KMS-11 (cell line): ENCODE results near the gene LIN7B.
A peak's percentile ranks its signal among the peaks of the same experiment; 100 is the strongest.

Source experiments
- H2AFZ ChIP-seq: fragments of 200-600 bp; sonication (generic); 2 replicates; pipeline ENCODE4 v1.6.1; 2016; ENCODE audit warnings: antibody characterized with exemption, mixed run types, low read depth
- H3K27ac ChIP-seq: fragments of 200-600 bp; sonication (generic); 2 replicates; pipeline ENCODE4 v1.6.1; 2016; ENCODE audit warnings: mild to moderate bottlenecking, mixed run types
- H3K27me3 ChIP-seq: fragments of 200-600 bp; sonication (generic); 2 replicates; pipeline ENCODE4 v1.6.1; 2017; ENCODE audit warnings: mild to moderate bottlenecking, low read depth, mixed run types, moderate library complexity; ENCODE audit not compliant: insufficient read depth
- H3K36me3 ChIP-seq: fragments of 200-600 bp; sonication (generic); 2 replicates; pipeline ENCODE4 v1.6.1; 2017; ENCODE audit warnings: mild to moderate bottlenecking, mixed run types; ENCODE audit not compliant: insufficient read depth
- H3K4me1 ChIP-seq: fragments of 200-600 bp; sonication (generic); 2 replicates; pipeline ENCODE4 v1.6.1; 2016; ENCODE audit warnings: mild to moderate bottlenecking, low read depth, mixed run types; ENCODE audit not compliant: poor library complexity, severe bottlenecking
- H3K4me2 ChIP-seq: fragments of 200-600 bp; sonication (generic); 2 replicates; pipeline ENCODE4 v1.7.0; 2016; ENCODE audit warnings: mild to moderate bottlenecking, mixed run types
- H3K4me3 ChIP-seq: fragments of 200-600 bp; sonication (generic); IDR thresholded peaks from 2 replicates; pipeline ENCODE4 v1.6.1; 2017; ENCODE audit warnings: low read depth, low read length, mixed read lengths; ENCODE audit not compliant: insufficient read depth
- H3K79me2 ChIP-seq: fragments of 200-600 bp; sonication (generic); 2 replicates; pipeline ENCODE4 v1.6.1; 2016; ENCODE audit warnings: low read depth, mixed run types; ENCODE audit not compliant: insufficient read depth
- H3K9ac ChIP-seq: fragments of 200-600 bp; sonication (generic); 2 replicates; pipeline ENCODE4 v1.6.1; 2016; ENCODE audit warnings: mild to moderate bottlenecking, mixed run types
- H4K20me1 ChIP-seq: fragments of 200-600 bp; sonication (generic); 2 replicates; pipeline ENCODE4 v1.6.1; 2016; ENCODE audit warnings: mild to moderate bottlenecking, mixed run types; ENCODE audit not compliant: insufficient read depth
- CTCF ChIP-seq: fragments of 200-600 bp; sonication (generic); conservative IDR thresholded peaks from 2 replicates; pipeline ENCODE4 v1.6.1; 2017; ENCODE audit warnings: low read depth, mild to moderate bottlenecking, antibody characterized with exemption, low read length, moderate library complexity, mixed read lengths

The LIN7B gene

DNA sequence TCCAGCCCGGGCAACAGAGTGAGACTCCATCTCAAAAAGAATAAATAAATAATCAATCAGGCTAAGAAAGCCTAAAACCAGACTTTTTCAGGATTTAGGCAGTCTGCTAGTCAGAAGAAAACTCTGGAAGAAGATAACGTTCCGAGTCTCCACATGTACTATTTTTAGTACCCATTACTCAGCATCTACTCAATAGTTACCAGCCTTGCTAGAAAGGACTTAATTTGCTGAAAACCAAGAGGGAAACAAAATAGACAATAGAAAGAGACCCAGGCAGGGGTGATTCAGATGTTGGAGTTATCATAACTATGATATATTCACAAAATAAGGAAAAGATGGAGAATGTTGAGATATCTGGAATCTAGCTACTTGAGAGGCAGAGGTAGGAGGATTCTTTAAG lies 3.6 kb upstream of the LIN7B start:
- Histone ChIP-seq H3K79me2 (no peaks in the 10 kb centered on the region), H3K36me3 (no peaks in the 10 kb centered on the region; the same call in 1 of the 2 replicates), H3K4me3 (no peak overlapping the region), H3K9ac (no peak overlapping the region), H2AFZ (no peak overlapping the region), H3K27ac (no peak overlapping the region), H4K20me1 (no peaks in the 10 kb centered on the region), H3K4me2 (no peak overlapping the region), H3K4me1 (peaks cover 10% of the 10 kb centered on the region), H3K27me3 (no peaks in the 10 kb centered on the region)
- TF ChIP-seq CTCF, result no peak

- no peak overlapping the region for H2AFZ ChIP-seq
- peaks cover 10% of the 10 kb centered on the region for H3K4me1 ChIP-seq
- H3K27me3 ChIP-seq, result no peaks in the 10 kb centered on the region
- no peak overlapping the region for H3K27ac ChIP-seq
- no peak for TF ChIP-seq CTCF
- H3K9ac ChIP-seq, result no peak overlapping the region
- no peak overlapping the region for H3K4me2 ChIP-seq
- no peaks in the 10 kb centered on the region for H3K79me2 ChIP-seq
- H4K20me1 ChIP-seq, result no peaks in the 10 kb centered on the region
- H3K4me3 ChIP-seq, result no peak overlapping the region
- no peaks in the 10 kb centered on the region for H3K36me3 ChIP-seq
These were observed 2.8 kb upstream of the LIN7B start for GRCh38 chr19:49111218-49111998.

DNA sequence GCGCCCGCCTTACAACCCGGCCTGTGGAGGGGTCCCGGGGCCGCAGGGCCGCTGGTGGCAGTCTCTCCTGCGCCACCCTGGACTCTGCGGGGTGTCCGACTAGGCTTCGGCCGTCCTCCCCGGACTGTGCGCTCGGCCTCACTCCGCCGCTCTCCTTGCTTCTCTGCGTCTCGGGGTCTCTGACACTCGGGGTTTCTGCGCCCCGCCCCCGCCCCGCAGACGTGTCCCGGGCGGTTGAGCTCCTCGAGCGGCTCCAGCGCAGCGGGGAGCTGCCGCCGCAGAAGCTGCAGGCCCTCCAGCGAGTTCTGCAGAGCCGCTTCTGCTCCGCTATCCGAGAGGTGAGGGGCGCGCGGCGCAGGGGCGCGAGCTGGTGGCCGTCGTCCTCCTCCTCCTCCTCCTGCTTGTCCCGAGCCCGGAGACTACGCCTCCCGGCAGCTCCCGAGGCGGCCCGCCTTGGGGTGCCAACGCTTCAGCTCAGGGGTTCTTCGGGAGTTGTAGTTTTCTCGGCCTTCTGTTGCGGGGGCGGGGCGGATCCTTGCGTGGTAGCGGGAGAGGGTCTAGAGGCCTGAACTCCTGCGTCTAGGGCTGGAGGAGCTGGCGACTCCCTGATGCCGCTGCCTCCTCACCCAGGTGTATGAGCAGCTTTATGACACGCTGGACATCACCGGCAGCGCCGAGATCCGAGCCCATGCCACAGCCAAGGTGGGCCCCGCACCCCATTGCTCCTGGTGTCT lies 627 bp downstream of the LIN7B start:
- Histone ChIP-seq H3K9ac (no peak overlapping the region), H3K27me3 (peaks cover 3% of the 10 kb centered on the region), H3K4me1 (peaks cover 18% of the 10 kb centered on the region), H3K4me3 (no peak overlapping the region), H3K79me2 (no peaks in the 10 kb centered on the region), H3K27ac (no peak overlapping the region), H4K20me1 (no peaks in the 10 kb centered on the region), H3K4me2 (0 out of 2 replicates have a peak overlapping the region, but pooled peaks have one; percentile 49), H2AFZ (peak overlapping the region; percentile 99), H3K36me3 (no peaks in the 10 kb centered on the region)
- TF ChIP-seq CTCF, result no peak

DNA sequence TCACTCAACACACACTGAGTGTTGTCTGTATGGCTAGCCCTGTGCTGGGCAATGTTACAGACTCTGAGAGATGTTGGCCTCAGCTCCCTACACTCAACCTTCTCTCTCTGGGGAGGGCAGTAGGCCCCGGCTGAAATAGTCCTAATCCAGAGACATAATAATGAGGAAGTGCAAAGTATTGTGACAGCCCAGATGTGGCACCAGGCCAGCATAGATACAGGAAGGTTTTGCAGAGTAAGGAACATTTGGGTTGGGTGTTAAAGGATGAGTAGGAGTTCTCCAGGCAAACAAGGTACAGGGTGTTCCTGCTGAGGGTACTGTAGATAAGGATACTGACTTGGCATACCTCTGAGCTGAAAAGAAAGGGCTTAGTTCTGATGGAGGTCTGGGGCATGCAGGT lies 2.4 kb downstream of the LIN7B start:
- no peaks in the 10 kb centered on the region for H3K79me2 ChIP-seq
- H3K4me2 ChIP-seq, result no peak overlapping the region
- H2AFZ ChIP-seq, result no peak overlapping the region
- H4K20me1 ChIP-seq, result no peaks in the 10 kb centered on the region
- peaks cover 21% of the 10 kb centered on the region for H3K27me3 ChIP-seq
- no peak overlapping the region for H3K9ac ChIP-seq
- H3K27ac ChIP-seq, result no peak overlapping the region
- no peak for TF ChIP-seq CTCF
- H3K4me3 ChIP-seq, result no peak overlapping the region
- H3K4me1 ChIP-seq, result peaks cover 23% of the 10 kb centered on the region
- H3K36me3 ChIP-seq, result no peaks in the 10 kb centered on the region
